ENCODE results near the gene RIC1.
"Not testable (repeated sequence)": the region's sequence is repeated elsewhere in the genome, so short reads cannot be mapped to it uniquely, and the experiment has no call there.

Gene RIC1

DNA sequence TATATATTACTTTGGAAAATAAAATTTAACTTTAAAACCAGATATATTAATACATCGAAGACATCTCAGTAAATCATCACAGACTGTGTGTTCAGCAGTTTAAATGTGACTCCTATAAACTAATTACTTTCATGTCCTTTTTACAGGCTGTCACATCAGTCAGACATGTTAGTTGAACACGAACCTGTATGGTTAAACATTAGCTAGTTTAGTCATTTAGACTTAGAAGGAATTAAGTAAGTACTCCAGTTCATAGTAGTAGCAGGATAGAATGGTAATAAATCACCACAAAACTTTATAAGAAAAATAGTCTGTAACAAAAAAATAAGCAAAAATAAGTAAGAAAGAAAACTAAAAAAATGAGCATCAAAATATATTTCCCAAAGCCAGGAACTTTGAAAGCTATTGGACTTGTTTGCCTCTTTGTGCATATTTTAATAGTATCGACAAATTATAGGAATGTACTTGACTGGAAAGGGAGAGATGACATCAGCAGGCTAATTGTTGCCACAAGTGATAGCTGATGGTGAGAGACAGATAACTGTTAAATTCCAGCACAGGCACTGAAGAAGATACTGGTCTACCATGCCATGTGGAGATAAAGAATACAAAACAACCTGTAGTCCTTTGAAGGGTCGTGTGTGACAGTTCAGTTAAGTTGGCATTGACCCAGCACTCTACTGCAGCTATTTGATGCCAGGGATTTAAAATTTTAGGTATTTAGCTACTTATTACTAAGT is 83.9 kb downstream of the RIC1 start:
- 0 out of 2 replicates have a peak, but pooled peaks cover 6% of the 10 kb centered on the region for H3K36me3 ChIP-seq (ENCODE audit: control insufficient read depth, insufficient read depth, low read length)

DNA sequence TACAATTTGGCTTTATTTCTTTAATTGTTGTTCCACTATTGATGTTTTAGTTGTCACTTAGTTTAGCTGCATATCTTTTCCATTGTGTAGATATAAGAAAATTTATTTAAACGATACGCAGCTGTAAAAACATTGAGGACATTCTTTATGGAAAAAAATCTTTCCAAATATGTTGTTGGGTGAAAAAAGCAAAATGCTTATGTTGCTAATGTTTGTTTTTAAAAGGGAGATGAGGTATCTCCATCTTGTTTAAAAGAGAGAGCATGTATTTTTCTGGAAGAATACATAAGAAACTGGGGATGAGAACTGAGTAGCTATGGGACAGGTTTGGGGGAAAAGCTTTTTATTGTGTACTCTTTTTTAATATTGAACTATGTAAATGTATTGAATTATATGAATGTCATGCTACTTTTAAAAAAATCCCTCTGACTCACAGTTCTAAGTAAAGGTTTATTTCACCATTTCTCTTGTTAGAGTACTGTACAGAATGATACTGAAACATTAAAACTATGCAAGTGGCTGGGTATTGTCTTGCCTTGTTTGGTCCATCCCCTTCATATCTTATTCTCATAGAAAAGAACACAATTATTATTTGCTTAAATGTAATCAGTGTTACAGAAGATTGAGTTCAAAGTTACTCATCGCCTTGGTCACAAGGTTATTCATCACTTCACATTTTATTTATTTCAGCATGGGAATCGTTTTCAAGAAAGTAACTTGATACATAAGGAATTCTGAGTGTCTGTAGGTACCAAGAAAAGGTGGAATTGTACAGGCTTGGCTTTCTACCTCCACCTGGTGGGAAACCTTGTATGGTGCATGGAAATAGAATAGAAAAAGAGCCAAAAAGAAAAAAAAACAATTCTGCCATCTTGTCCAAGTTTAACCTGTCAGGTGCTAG is 85.8 kb downstream of the RIC1 start:
- Histone ChIP-seq H3K9ac (ENCODE audit: low read depth, low read length) (no peak overlapping the region), H3K36me3 (ENCODE audit: control insufficient read depth, insufficient read depth, low read length) (0 out of 2 replicates have a peak, but pooled peaks cover 6% of the 10 kb centered on the region)

More for the DNA sequence above, 83.9 kb downstream of the RIC1 start:
- H3K9me3 ChIP-seq (ENCODE audit: control insufficient read depth, insufficient read depth, low read length) = no peaks in the 10 kb centered on the region
- H3K4me3 ChIP-seq (ENCODE audit: low read depth, low read length) = no peak overlapping the region
- H3K27ac ChIP-seq (ENCODE audit: low read depth, low read length) = no peak overlapping the region
- H3K27me3 ChIP-seq (ENCODE audit: control insufficient read depth, insufficient read depth, low read length) = no peaks in the 10 kb centered on the region
- H3K9ac ChIP-seq (ENCODE audit: low read depth, low read length) = no peak overlapping the region
- no peaks in the 10 kb centered on the region for H3K4me1 ChIP-seq (ENCODE audit: control insufficient read depth, insufficient read depth, low read length)

DNA sequence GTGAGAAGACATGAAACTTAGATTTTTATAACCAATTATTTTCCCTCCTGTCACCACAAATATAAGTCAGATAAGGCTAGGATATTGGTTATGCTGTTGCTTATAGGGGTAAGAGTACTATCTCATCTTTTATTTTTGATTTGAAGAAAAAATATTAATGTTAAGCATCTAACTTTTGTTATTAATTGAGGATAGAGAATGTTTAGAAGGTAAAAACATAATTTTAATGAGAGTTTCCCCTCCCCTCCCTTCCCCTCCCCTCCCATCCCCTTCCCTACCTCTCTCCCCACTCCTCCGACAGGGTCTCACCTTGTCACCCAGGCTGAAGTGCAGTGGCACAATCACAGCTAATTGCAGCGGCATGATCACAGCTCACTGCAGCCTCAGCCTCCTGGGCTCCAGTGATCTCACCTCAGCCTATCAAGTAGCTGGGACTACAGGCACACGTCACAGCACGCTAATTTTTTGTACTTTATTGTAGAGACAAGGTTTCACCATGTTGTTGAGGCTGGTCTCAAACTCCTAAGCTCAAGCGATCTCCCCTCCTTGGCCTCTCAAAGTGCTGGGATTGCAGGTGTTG is 86.7 kb downstream of the RIC1 start:
- H3K9me3 ChIP-seq (ENCODE audit: control insufficient read depth, insufficient read depth, low read length) = no peaks in the 10 kb centered on the region
- no peaks in the 10 kb centered on the region for H3K27me3 ChIP-seq (ENCODE audit: control insufficient read depth, insufficient read depth, low read length)
- H3K27ac ChIP-seq (ENCODE audit: low read depth, low read length) = no peak overlapping the region
- no peak overlapping the region for H3K9ac ChIP-seq (ENCODE audit: low read depth, low read length)
- peaks cover 13% of the 10 kb centered on the region; the same call in 1 of the 2 replicates for H3K36me3 ChIP-seq (ENCODE audit: control insufficient read depth, insufficient read depth, low read length)
- no peak overlapping the region for H3K4me3 ChIP-seq (ENCODE audit: low read depth, low read length)
- H3K4me1 ChIP-seq (ENCODE audit: control insufficient read depth, insufficient read depth, low read length) = no peaks in the 10 kb centered on the region

More for the DNA sequence above, 85.8 kb downstream of the RIC1 start:
- Histone ChIP-seq H3K9me3 (ENCODE audit: control insufficient read depth, insufficient read depth, low read length) (no peaks in the 10 kb centered on the region), H3K4me3 (ENCODE audit: low read depth, low read length) (no peak overlapping the region), H3K4me1 (ENCODE audit: control insufficient read depth, insufficient read depth, low read length) (no peaks in the 10 kb centered on the region), H3K27ac (ENCODE audit: low read depth, low read length) (no peak overlapping the region), H3K27me3 (ENCODE audit: control insufficient read depth, insufficient read depth, low read length) (no peaks in the 10 kb centered on the region)

- not testable (repeated sequence) for H3K4me3 ChIP-seq (ENCODE audit: low read depth, low read length); H3K4me1 ChIP-seq (ENCODE audit: control insufficient read depth, insufficient read depth, low read length); H3K27me3 ChIP-seq (ENCODE audit: control insufficient read depth, insufficient read depth, low read length); H3K9me3 ChIP-seq (ENCODE audit: control insufficient read depth, insufficient read depth, low read length); H3K9ac ChIP-seq (ENCODE audit: low read depth, low read length); H3K27ac ChIP-seq (ENCODE audit: low read depth, low read length)
- peaks cover 29% of the 10 kb centered on the region; the same call in 1 of the 2 replicates for H3K36me3 ChIP-seq (ENCODE audit: control insufficient read depth, insufficient read depth, low read length)
Measured at GRCh38 chr9:5717434-5717833, 88.5 kb downstream of the RIC1 start.

GRCh38 chr9:5718296-5719032 is 89.6 kb downstream of the RIC1 start:
- Histone ChIP-seq H3K4me3 (ENCODE audit: low read depth, low read length) (no peak overlapping the region), H3K27me3 (ENCODE audit: control insufficient read depth, insufficient read depth, low read length) (no peaks in the 10 kb centered on the region)

GRCh38 chr9:5719100-5719926 is 90.4 kb downstream of the RIC1 start:
- Histone ChIP-seq H3K9ac (ENCODE audit: low read depth, low read length) (no peak overlapping the region), H3K27ac (ENCODE audit: low read depth, low read length) (no peak overlapping the region), H3K9me3 (ENCODE audit: control insufficient read depth, insufficient read depth, low read length) (no peaks in the 10 kb centered on the region; the same call in 1 of the 2 replicates), H3K36me3 (ENCODE audit: control insufficient read depth, insufficient read depth, low read length) (peaks cover 23% of the 10 kb centered on the region; the same call in 1 of the 2 replicates), H3K4me3 (ENCODE audit: low read depth, low read length) (no peak overlapping the region), H3K4me1 (ENCODE audit: control insufficient read depth, insufficient read depth, low read length) (no peaks in the 10 kb centered on the region), H3K27me3 (ENCODE audit: control insufficient read depth, insufficient read depth, low read length) (no peaks in the 10 kb centered on the region)

More at GRCh38 chr9:5718296-5719032, 89.6 kb downstream of the RIC1 start:
- H3K9me3 ChIP-seq (ENCODE audit: control insufficient read depth, insufficient read depth, low read length) = no peaks in the 10 kb centered on the region; the same call in 1 of the 2 replicates
- no peaks in the 10 kb centered on the region for H3K4me1 ChIP-seq (ENCODE audit: control insufficient read depth, insufficient read depth, low read length)
- peaks cover 29% of the 10 kb centered on the region; the same call in 1 of the 2 replicates for H3K36me3 ChIP-seq (ENCODE audit: control insufficient read depth, insufficient read depth, low read length)
- H3K9ac ChIP-seq (ENCODE audit: low read depth, low read length) = no peak overlapping the region
- H3K27ac ChIP-seq (ENCODE audit: low read depth, low read length) = no peak overlapping the region

- no peak overlapping the region for H3K4me3 ChIP-seq (ENCODE audit: low read depth, low read length)
- H3K9ac ChIP-seq (ENCODE audit: low read depth, low read length) = no peak overlapping the region
- no peaks in the 10 kb centered on the region for H3K4me1 ChIP-seq (ENCODE audit: control insufficient read depth, insufficient read depth, low read length)
- H3K27me3 ChIP-seq (ENCODE audit: control insufficient read depth, insufficient read depth, low read length) = no peaks in the 10 kb centered on the region
- H3K27ac ChIP-seq (ENCODE audit: low read depth, low read length) = no peak overlapping the region
- no peaks in the 10 kb centered on the region; the same call in 1 of the 2 replicates for H3K9me3 ChIP-seq (ENCODE audit: control insufficient read depth, insufficient read depth, low read length)
- peaks cover 23% of the 10 kb centered on the region; the same call in 1 of the 2 replicates for H3K36me3 ChIP-seq (ENCODE audit: control insufficient read depth, insufficient read depth, low read length)
Measured at GRCh38 chr9:5720151-5720550, 91.2 kb downstream of the RIC1 start.

DNA sequence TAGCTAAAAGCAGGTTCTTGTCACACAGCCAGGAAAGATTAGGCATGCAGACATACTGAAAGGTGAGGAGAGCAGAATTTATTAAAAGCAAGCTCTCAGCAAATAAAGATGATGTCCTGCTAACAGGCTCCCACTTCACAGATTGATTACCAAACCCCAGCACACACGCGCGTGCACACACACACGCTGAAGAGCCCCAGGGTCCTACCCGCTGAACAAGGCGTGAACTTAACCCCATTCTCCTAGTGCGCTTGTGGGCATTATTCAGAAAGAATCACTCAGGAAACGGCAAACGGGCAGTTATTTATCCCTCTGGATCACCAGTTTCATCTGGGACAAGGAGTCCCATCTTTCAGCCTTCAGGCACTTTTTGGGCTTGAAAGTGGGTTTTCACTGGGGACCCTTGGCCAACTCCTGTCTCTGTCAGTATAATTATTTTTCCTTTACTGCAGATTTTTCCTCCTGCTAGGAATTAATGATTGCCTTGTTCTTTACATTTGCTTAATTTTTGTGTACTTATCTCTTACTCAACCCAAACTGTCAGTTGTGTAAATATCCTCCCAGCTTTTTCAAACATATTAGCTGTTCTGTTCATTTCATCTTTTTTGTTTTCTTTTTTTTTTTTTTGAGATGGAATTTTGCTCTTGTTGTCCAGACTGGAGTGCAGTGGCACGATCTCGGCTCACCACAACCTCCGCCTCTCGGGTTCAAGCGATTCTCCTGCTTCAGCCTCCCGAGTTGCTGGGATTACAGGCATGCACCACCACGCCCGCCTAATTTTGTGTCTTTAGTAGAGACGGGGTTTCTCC is 92.6 kb downstream of the RIC1 start:
- peaks cover 23% of the 10 kb centered on the region; the same call in 1 of the 2 replicates for H3K36me3 ChIP-seq (ENCODE audit: control insufficient read depth, insufficient read depth, low read length)
- no peaks in the 10 kb centered on the region for H3K4me1 ChIP-seq (ENCODE audit: control insufficient read depth, insufficient read depth, low read length)
- H3K9me3 ChIP-seq (ENCODE audit: control insufficient read depth, insufficient read depth, low read length) = no peaks in the 10 kb centered on the region; the same call in 1 of the 2 replicates
- no peak overlapping the region for H3K27ac ChIP-seq (ENCODE audit: low read depth, low read length)
- no peaks in the 10 kb centered on the region for H3K27me3 ChIP-seq (ENCODE audit: control insufficient read depth, insufficient read depth, low read length)
- no peak overlapping the region for H3K9ac ChIP-seq (ENCODE audit: low read depth, low read length)
- no peak overlapping the region for H3K4me3 ChIP-seq (ENCODE audit: low read depth, low read length)

GRCh38 chr9:5722679-5723078 is 93.8 kb downstream of the RIC1 start:
- H3K36me3 ChIP-seq (ENCODE audit: control insufficient read depth, insufficient read depth, low read length) = peaks cover 28% of the 10 kb centered on the region
- not testable (repeated sequence) for H3K9ac ChIP-seq (ENCODE audit: low read depth, low read length); H3K4me1 ChIP-seq (ENCODE audit: control insufficient read depth, insufficient read depth, low read length); H3K27ac ChIP-seq (ENCODE audit: low read depth, low read length); H3K4me3 ChIP-seq (ENCODE audit: low read depth, low read length); H3K27me3 ChIP-seq (ENCODE audit: control insufficient read depth, insufficient read depth, low read length); H3K9me3 ChIP-seq (ENCODE audit: control insufficient read depth, insufficient read depth, low read length)

Data from HUES48 (cell line).